Keratinocyte (primary cell): ENCODE data around the gene NEURL4. TPM values are rescaled to one million over a fixed set of nuclear protein-coding genes. Genes with fewer than 3 reads are reported as not detected.
"Not testable (repeated sequence)": the region's sequence is repeated elsewhere in the genome, so short reads cannot be mapped to it uniquely, and the experiment has no call there.

ENCODE experiments used
- DNase-seq: peaks from one replicate; pipeline ENCODE4 v3.0.0-alpha.2; 2011; ENCODE audit warnings: low read depth, missing footprints, low spot score
- FAIRE-seq: peaks from 2 replicates; lab custom pipeline; 2011; peaks lifted over from hg19 to GRCh38; lab: Jason Lieb, UNC
- H2AFZ ChIP-seq: 2 replicates; pipeline ENCODE4 v1.6.0; 2012; ENCODE audit warnings: low read length, control low read depth, inconsistent platforms; ENCODE audit not compliant: control insufficient read depth
- H3K27ac ChIP-seq: 2 replicates; pipeline ENCODE4 v1.5.1; 2011; ENCODE audit warnings: low read length; ENCODE audit not compliant: control insufficient read depth, insufficient read depth
- H3K27me3 ChIP-seq: 3 replicates; pipeline ENCODE4 v1.6.0; 2011; ENCODE audit warnings: low read length; ENCODE audit not compliant: control insufficient read depth, insufficient read depth; ENCODE audit errors: extremely low read depth
- H3K36me3 ChIP-seq, 2 experiments: 2 replicates in 1 of 2; 3 replicates in 1 of 2; pipeline ENCODE4 v1.5.1; 2011; ENCODE audit warnings: low read length in 2 of 2, mild to moderate bottlenecking in 1 of 2; ENCODE audit not compliant: control insufficient read depth in 2 of 2, insufficient read depth in 2 of 2; ENCODE audit errors: extremely low read depth in 1 of 2
- H3K4me1 ChIP-seq: 3 replicates; pipeline ENCODE4 v1.5.1; 2011; ENCODE audit warnings: low read length; ENCODE audit not compliant: control insufficient read depth, insufficient read depth; ENCODE audit errors: extremely low read depth
- H3K4me2 ChIP-seq: 3 replicates; pipeline ENCODE4 v1.6.0; 2011; ENCODE audit warnings: low read depth, low read length; ENCODE audit not compliant: control insufficient read depth, insufficient read depth; ENCODE audit errors: extremely low read depth
- H3K4me3 ChIP-seq, 3 experiments: fragments of 200-600 bp in 1 of 3; sonication (generic) in 1 of 3; 2 replicates in 2 of 3; 3 replicates in 1 of 3; pipeline ENCODE4 v1.5.1; 2011 to 2016; ENCODE audit warnings: low read length in 3 of 3, mild to moderate bottlenecking in 3 of 3, control low read depth in 2 of 3, inconsistent platforms in 1 of 3, low read depth in 1 of 3, mixed read lengths in 1 of 3, mixed run types in 1 of 3, moderate library complexity in 1 of 3; ENCODE audit not compliant: control insufficient read depth in 2 of 3, insufficient read depth in 2 of 3; ENCODE audit errors: extremely low read depth in 1 of 3
- H3K79me2 ChIP-seq: 2 replicates; pipeline ENCODE4 v1.6.0; 2012; ENCODE audit warnings: low read length; ENCODE audit not compliant: control insufficient read depth, insufficient read depth
- H3K9ac ChIP-seq: 3 replicates; pipeline ENCODE4 v1.6.0; 2011; ENCODE audit warnings: low read length; ENCODE audit not compliant: control insufficient read depth, insufficient read depth; ENCODE audit errors: extremely low read depth
- H3K9me1 ChIP-seq: 3 replicates; pipeline ENCODE4 v1.6.0; 2011; ENCODE audit warnings: low read length; ENCODE audit not compliant: control insufficient read depth, insufficient read depth; ENCODE audit errors: extremely low read depth
- H3K9me3 ChIP-seq: 2 replicates; pipeline ENCODE4 v1.5.1; 2012; ENCODE audit warnings: low read depth, low read length; ENCODE audit not compliant: control insufficient read depth
- H4K20me1 ChIP-seq: 3 replicates; pipeline ENCODE4 v1.6.0; 2011; ENCODE audit warnings: low read length; ENCODE audit not compliant: control insufficient read depth, insufficient read depth; ENCODE audit errors: extremely low read depth
- CTCF ChIP-seq, 3 experiments: IDR thresholded peaks in 1 of 3; conservative IDR thresholded peaks in 1 of 3; optimal IDR thresholded peaks in 1 of 3; 2 replicates in 2 of 3; 3 replicates in 1 of 3; pipeline versions ENCODE3 to v1.5.1; 2011; ENCODE audit warnings: low read length in 3 of 3, mild to moderate bottlenecking in 3 of 3, moderate library complexity in 2 of 3, control low read depth in 1 of 3, inconsistent platforms in 1 of 3; ENCODE audit not compliant: insufficient read depth in 2 of 3; ENCODE audit errors: extremely low read depth in 1 of 3
- EZH2 ChIP-seq: IDR thresholded peaks from one replicate; pipeline ENCODE4 v1.6.1; 2012; ENCODE audit warnings: inconsistent platforms, mild to moderate bottlenecking, low read length, moderate library complexity
- dilution Hi-C: fragments of 300-500 bp; cut with MboI; formaldehyde crosslinking; loops from one replicate; pipeline ENCODE4 v1.7.0; 2020; ENCODE audit warnings: low sequenced_read_pairs; ENCODE audit not compliant: extremely low pct_ligation_motif_present
- polyA plus RNA-seq, 5 experiments: library from polyadenylated mRNA; depleted of rRNA in 3 of 5; stranded (reverse) in 3 of 5; stranded (forward) in 1 of 5; unstranded in 1 of 5; fragments of >200 nt; gene quantifications; 1 replicate in 1 of 5; 2 replicates in 3 of 5; 3 replicates in 1 of 5; pipeline versions ENCODE4 v1.2.1 to v1.2.3, GENCODE V29; 2011 to 2012; ENCODE audit warnings: missing spikeins in 2 of 5, low read depth in 1 of 5, low replicate concordance in 1 of 5

The NEURL4 gene
- polyA plus RNA-seq, 1 donor (not counting 4 experiments of a cell fraction or from before 2014, with no cell fraction given) = 11.3 TPM

DNA sequence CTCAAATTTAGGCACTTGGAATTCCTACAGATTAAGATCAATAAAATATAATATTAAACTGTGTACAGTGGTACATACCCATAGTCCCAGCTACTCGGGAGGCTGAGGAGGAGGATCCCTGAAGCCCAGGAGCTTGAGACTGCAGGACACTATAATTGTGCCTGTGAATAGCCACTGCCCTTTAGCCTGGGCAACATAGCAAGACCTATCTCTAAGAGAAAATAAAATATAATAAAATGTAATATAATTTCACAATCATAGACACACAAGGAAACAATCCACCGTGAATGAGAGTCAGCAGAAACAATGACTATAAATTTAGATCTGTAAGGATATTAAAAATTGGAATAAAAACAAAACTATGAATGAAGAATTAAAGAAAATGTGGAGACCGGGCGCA, 41.7 kb upstream of the NEURL4 start:
- H3K4me2 ChIP-seq = no peak overlapping the region
- no peak overlapping the region for H3K9ac ChIP-seq
- H4K20me1 ChIP-seq = no peaks in the 10 kb centered on the region
- no peaks in the 10 kb centered on the region for H3K9me3 ChIP-seq
- H3K79me2 ChIP-seq = no peaks in the 10 kb centered on the region
- FAIRE-seq (no peak), DNase-seq (no peak)
- dilution Hi-C loops = no loop called here
- no peaks in the 10 kb centered on the region for H3K4me1 ChIP-seq
- no peak overlapping the region for H3K4me3 ChIP-seq
- no peak overlapping the region for H3K27ac ChIP-seq
- TF ChIP-seq EZH2 (no peak), CTCF (optimal IDR thresholded peaks at IDR 0.05 in 1 of 3, IDR thresholded peaks at IDR 0.05 in 1 of 3, conservative IDR thresholded peaks at IDR 0.05 in 1 of 3; ENCODE audit: extremely low read depth in 1 of 3, insufficient read depth in 2 of 3, low read length in 3 of 3) (no peak)
- no peaks in the 10 kb centered on the region for H3K36me3 ChIP-seq
- no peaks in the 10 kb centered on the region for H3K9me1 ChIP-seq
- H2AFZ ChIP-seq = no peak overlapping the region
- no peaks in the 10 kb centered on the region for H3K27me3 ChIP-seq

DNA sequence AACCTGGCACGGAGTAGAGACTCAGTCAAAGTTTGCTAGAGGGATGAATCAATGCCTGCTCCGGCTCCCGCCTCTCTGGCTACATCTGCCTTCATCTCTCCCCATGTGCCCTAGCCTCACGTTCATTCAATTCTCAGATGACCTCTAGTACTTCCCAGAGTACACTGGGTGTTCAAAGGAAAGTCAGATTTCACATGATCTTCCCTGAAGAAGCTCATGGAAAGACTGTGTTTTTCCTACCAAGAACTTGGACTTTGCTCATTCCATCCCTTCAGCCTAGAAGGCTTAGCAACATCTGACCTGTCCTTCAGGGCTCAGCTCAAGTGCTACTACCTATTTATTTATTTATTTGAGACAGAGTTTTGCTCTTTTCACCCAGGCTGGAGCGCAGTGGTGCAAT, 40.7 kb upstream of the NEURL4 start:
- dilution Hi-C loops = no loop called here
- no peaks in the 10 kb centered on the region for H3K4me1 ChIP-seq
- H3K9ac ChIP-seq = no peak overlapping the region
- H3K4me2 ChIP-seq = no peak overlapping the region
- no peaks in the 10 kb centered on the region for H3K36me3 ChIP-seq
- H4K20me1 ChIP-seq = no peaks in the 10 kb centered on the region
- no peak overlapping the region for H3K4me3 ChIP-seq
- H3K79me2 ChIP-seq = no peaks in the 10 kb centered on the region
- no peak for DNase-seq
- H3K9me1 ChIP-seq = no peaks in the 10 kb centered on the region
- TF ChIP-seq CTCF (optimal IDR thresholded peaks at IDR 0.05 in 1 of 3, IDR thresholded peaks at IDR 0.05 in 1 of 3, conservative IDR thresholded peaks at IDR 0.05 in 1 of 3; ENCODE audit: extremely low read depth in 1 of 3, insufficient read depth in 2 of 3, low read length in 3 of 3) (no peak), EZH2 (no peak)
- no peak for FAIRE-seq
- H3K27me3 ChIP-seq = no peaks in the 10 kb centered on the region
- no peak overlapping the region for H3K27ac ChIP-seq
- H2AFZ ChIP-seq = no peak overlapping the region
- H3K9me3 ChIP-seq = no peaks in the 10 kb centered on the region

- H3K9ac ChIP-seq, H3K9me3 ChIP-seq, H3K9me1 ChIP-seq, H3K27ac ChIP-seq, dilution Hi-C loops, H3K36me3 ChIP-seq, H3K79me2 ChIP-seq, H3K4me1 ChIP-seq, FAIRE-seq, H3K4me3 ChIP-seq, H4K20me1 ChIP-seq, DNase-seq, H2AFZ ChIP-seq, H3K27me3 ChIP-seq, H3K4me2 ChIP-seq: not testable (repeated sequence)
These were observed 39.5 kb upstream of the NEURL4 start for GRCh38 chr17:7368599-7368994.
